Gastrocnemius medialis (tissue), 4 donors: ENCODE data around the gene ACO2. TPM values are rescaled to one million over a fixed set of nuclear protein-coding genes. Genes with fewer than 3 reads are reported as not detected.

ENCODE experiments used
- ATAC-seq, 2 donors: fragments of 150-250 bp; one replicate each; pipeline ENCODE4 v1.9.1; 2016
- DNase-seq, 2 donors: peaks; one replicate each; pipeline ENCODE4 v3.0.0-alpha.2; 2019
- H3K27ac ChIP-seq, 4 donors: fragments of 200-600 bp; sonication (generic); 1 replicate in 1 of 4; 2 replicates in 3 of 4; pipeline ENCODE4 v1.5.1; 2016 to 2018; ENCODE audit warnings: mild to moderate bottlenecking in 2 of 4, moderate library complexity in 1 of 4
- H3K27me3 ChIP-seq, 3 donors: fragments of 200-600 bp; sonication (generic) in 2 of 3; 1 replicate in 1 of 3; 2 replicates in 2 of 3; pipeline versions ENCODE4 v1.5.1 to v1.6.0; 2016 to 2019; ENCODE audit warnings: mild to moderate bottlenecking in 1 of 3, moderate library complexity in 1 of 3
- H3K36me3 ChIP-seq, 2 donors: fragments of 200-600 bp; sonication (generic) in 1 of 2; one replicate each; pipeline ENCODE4 v1.5.1; 2017 to 2018
- H3K4me1 ChIP-seq, 2 donors: fragments of 200-600 bp; sonication (generic) in 1 of 2; one replicate each; pipeline ENCODE4 v1.5.1; 2016 to 2017; ENCODE audit warnings: mild to moderate bottlenecking in 2 of 2
- H3K4me3 ChIP-seq, 4 donors: fragments of 200-600 bp; sonication (generic) in 3 of 4; 1 replicate in 1 of 4; 2 replicates in 3 of 4; pipeline ENCODE4 v1.5.1; 2016 to 2019; ENCODE audit warnings: mild to moderate bottlenecking in 2 of 4
- H3K9me3 ChIP-seq, 3 donors: fragments of 200-600 bp; sonication (generic) in 2 of 3; 1 replicate in 1 of 3; 2 replicates in 2 of 3; pipeline ENCODE4 v1.5.1; 2016 to 2019
- CTCF ChIP-seq, 5 experiments: fragments of 450-650 bp in 3 of 5; fragments of 200-600 bp in 2 of 5; sonication (generic) in 2 of 5; IDR thresholded peaks in 4 of 5; conservative IDR thresholded peaks in 1 of 5; 1 replicate in 4 of 5; 2 replicates in 1 of 5; pipeline ENCODE4 v1.5.1; 2016 to 2019; ENCODE audit warnings: antibody characterized with exemption in 5 of 5, mild to moderate bottlenecking in 3 of 5, moderate library complexity in 3 of 5
- POLR2A ChIP-seq, 2 donors: fragments of 450-650 bp; IDR thresholded peaks; one replicate each; pipeline ENCODE4 v1.6.1; 2017; ENCODE audit warnings: antibody characterized with exemption in 2 of 2, mild to moderate bottlenecking in 2 of 2, moderate library complexity in 2 of 2
- in situ Hi-C, 4 donors: fragments of 200-750 bp; cut with MboI; loops; one replicate each; pipeline versions ENCODE4 v1.15.0 to v1.8.0; 2017; ENCODE audit warnings: low sequenced_read_pairs in 4 of 4
- intact Hi-C: fragments of 100-400 bp; cut with DNase I; formaldehyde crosslinking; loops from one replicate; pipeline ENCODE4 v1.15.1; 2023; ENCODE audit warnings: low total_unique reads
- total RNA-seq, 4 donors: library from RNA; depleted of rRNA; stranded (reverse); fragments of >200 nt; gene quantifications; one replicate each; pipeline versions ENCODE4 v1.1.0 to v1.2.3, GENCODE V29; 2016

The ACO2 gene
- total RNA-seq, 4 donors from 2014 or later, result 361 to 763 (median 473) TPM

- TF ChIP-seq CTCF (IDR thresholded peaks at IDR 0.05 in 4 of 5, conservative IDR thresholded peaks at IDR 0.05 in 1 of 5) (peak; percentile 4 to 75 (median 49)), POLR2A (IDR thresholded peaks at IDR 0.05) (peak; percentile 66 to 69)
- Histone ChIP-seq H3K27ac (peak within 1 kb of the TSS; percentile 85 to 95 (median 88)), H3K4me1 (peaks cover 17 to 25% of the 10 kb centered on the region in 2 donors), H3K4me3 (peak within 1 kb of the TSS; percentile 78 to 90 (median 86)), H3K9me3 (no peaks in the 10 kb centered on the region), H3K27me3 (no peaks in the 10 kb centered on the region), H3K36me3 (no peaks in the 10 kb centered on the region)
- peak; percentile 96 to 98 for DNase-seq
- intact Hi-C loops (loop anchor here (1.0 to 10.0 kb wide), 4 partner anchors 45 to 689 kb away; partner anchors contain the start of genes DESI1, PMM1, RANGAP1 and ST13), in situ Hi-C loops (loop anchor here in 1 of 4 donors (25.0 kb wide), 1 partner anchor 257 kb away; the partner anchor contains the start of gene RANGAP1)
- ATAC-seq, result peak; percentile 91
Measured at GRCh38 chr22:41543854-41544670, 75.1 kb downstream of the ACO2 start, which contains the start of gene POLR3H. Gene POLR3H, minus strand, starts transcription at chr22:41544470. Its CDS starts 369 bp downstream, at chr22:41544101.

DNA sequence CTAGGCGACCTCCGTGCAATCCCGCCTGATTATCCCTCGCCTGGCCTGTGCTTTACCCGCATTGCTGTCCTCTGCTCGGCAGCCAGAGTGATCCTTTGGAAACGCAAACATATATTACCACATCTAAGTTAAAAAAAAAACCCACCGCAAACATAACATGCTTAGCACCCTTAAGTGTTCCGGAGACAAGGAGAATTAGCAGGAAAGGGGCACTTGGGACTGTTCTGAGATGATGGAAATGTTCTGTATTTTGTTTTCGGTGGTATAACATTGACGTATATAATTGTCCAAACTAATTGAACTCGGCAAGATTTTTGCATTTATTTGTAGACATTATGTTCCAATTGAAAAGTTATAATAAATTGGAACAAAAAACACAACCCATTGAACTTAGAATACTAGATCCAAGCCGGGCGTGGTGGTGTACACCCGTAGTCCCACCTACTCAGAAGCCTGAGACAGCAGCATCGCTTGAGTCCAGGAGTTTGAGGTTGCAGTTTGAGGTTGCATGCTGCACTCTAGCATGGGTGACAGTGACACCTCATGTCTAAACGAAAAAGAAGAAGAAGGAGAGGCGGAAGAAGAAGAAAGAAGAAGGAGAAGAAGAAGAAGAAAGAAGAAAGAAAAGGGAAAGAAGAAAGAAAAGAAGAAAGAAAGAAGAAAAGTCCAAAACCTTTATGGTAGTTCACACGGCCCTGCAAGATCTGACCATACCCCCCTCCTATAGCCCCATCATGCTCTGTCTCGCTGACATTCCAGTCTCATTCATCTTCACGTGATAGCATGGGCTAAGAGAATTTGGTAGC, 76.0 kb downstream of the ACO2 start:
- H3K27me3 ChIP-seq, result no peaks in the 10 kb centered on the region
- in situ Hi-C loops (loop anchor here in 1 of 4 donors (25.0 kb wide), 1 partner anchor 258 kb away; the partner anchor contains the start of gene RANGAP1), intact Hi-C loops (loop anchor here (1.0 to 10.0 kb wide), 4 partner anchors 44 to 690 kb away; partner anchors contain the start of genes DESI1, PMM1, RANGAP1 and ST13)
- DNase-seq (no peak), ATAC-seq (no peak)
- peak overlapping the region; percentile 78 to 90 (median 86) for H3K4me3 ChIP-seq
- TF ChIP-seq POLR2A (IDR thresholded peaks at IDR 0.05), result no peak
- no peak for TF ChIP-seq CTCF (IDR thresholded peaks at IDR 0.05 in 4 of 5, conservative IDR thresholded peaks at IDR 0.05 in 1 of 5)
- peaks cover 17 to 25% of the 10 kb centered on the region in 2 donors for H3K4me1 ChIP-seq
- H3K9me3 ChIP-seq, result no peaks in the 10 kb centered on the region
- H3K27ac ChIP-seq, result peak overlapping the region; percentile 85 to 95 (median 88)
- no peaks in the 10 kb centered on the region for H3K36me3 ChIP-seq

DNA sequence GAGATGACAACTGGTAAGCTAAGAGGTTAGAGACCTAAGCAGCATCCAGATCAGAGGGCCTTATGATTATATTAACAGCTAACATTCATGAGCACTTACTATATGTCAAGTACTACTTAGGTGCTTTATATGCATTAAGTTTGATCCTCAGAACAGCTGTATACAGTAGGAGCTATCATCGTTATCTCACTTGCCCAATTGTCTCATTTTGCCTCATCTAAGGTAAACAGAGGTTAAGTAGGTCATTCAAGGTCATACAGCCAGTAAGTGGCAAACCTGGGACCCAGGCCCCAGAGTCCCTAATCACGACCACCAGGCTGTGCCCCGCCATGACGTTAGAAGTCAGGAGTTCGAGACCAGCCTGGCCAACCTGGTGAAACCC, 79.9 kb downstream of the ACO2 start:
- no peak for TF ChIP-seq POLR2A (IDR thresholded peaks at IDR 0.05)
- no peak for TF ChIP-seq CTCF (IDR thresholded peaks at IDR 0.05 in 4 of 5, conservative IDR thresholded peaks at IDR 0.05 in 1 of 5)
- no peaks in the 10 kb centered on the region for H3K36me3 ChIP-seq
- peaks cover 5 to 8% of the 10 kb centered on the region in 2 donors for H3K4me1 ChIP-seq
- H3K9me3 ChIP-seq, result no peaks in the 10 kb centered on the region
- no peak overlapping the region for H3K4me3 ChIP-seq
- in situ Hi-C loops (loop anchor here in 1 of 4 donors (25.0 kb wide), 1 partner anchor 262 kb away; the partner anchor contains the start of gene RANGAP1), intact Hi-C loops (loop anchor here (10.0 kb wide), 1 partner anchor 694 kb away; the partner anchor contains the start of genes ST13 and XPNPEP3)
- no peak for DNase-seq
- ATAC-seq, result no peak
- H3K27ac ChIP-seq, result no peak overlapping the region
- H3K27me3 ChIP-seq, result peaks cover 0 to 2% (median 0%) of the 10 kb centered on the region in 3 donors

- in situ Hi-C loops (no loop called here), intact Hi-C loops (no loop called here)
- Histone ChIP-seq H3K27ac (no peak overlapping the region), H3K4me3 (no peak overlapping the region), H3K36me3 (no peaks in the 10 kb centered on the region), H3K4me1 (no peaks in the 10 kb centered on the region), H3K9me3 (no peaks in the 10 kb centered on the region), H3K27me3 (peaks cover 0 to 2% (median 0%) of the 10 kb centered on the region in 3 donors)
- no peak for TF ChIP-seq CTCF (IDR thresholded peaks at IDR 0.05 in 4 of 5, conservative IDR thresholded peaks at IDR 0.05 in 1 of 5)
- DNase-seq (no peak), ATAC-seq (no peak)
Measured at GRCh38 chr22:41550952-41551491, 82.1 kb downstream of the ACO2 start.
